HCT116 (cell line): Measurements from ENCODE around the gene CPA1. TPM values are rescaled to one million over a fixed set of nuclear protein-coding genes. Genes with fewer than 3 reads are reported as not detected.
A peak's percentile ranks its signal among the peaks of the same experiment; 100 is the strongest.

ENCODE experiments used
- ATAC-seq: fragments of 200-7000 bp; cut with Tn5 transposase; 2 replicates; pipeline ENCODE4 v1.9.1; 2020; ENCODE audit warnings: mild to moderate bottlenecking, moderate library complexity
- BruUV-seq: library from RNA; stranded (reverse); fragments of 400-500 nt; replicated peaks from 2 replicates; lab custom pipeline; 2021; lab: Mats Ljungman, UMichigan
- CTCF ChIA-PET: fragments of 300-600 bp; sonication (Branson Sonifier 250); formaldehyde crosslinking; loops from one replicate; lab custom pipeline; 2021; ENCODE audit warnings: antibody characterized with exemption; lab: Charles Lee
- POLR2A ChIA-PET: fragments of 300-600, 350-600 bp; sonication (Branson Sonifier 250); formaldehyde crosslinking; loops from one replicate; lab custom pipeline; 2021; ENCODE audit warnings: antibody characterized with exemption; lab: Charles Lee
- RAD21 ChIA-PET, 2 experiments: fragments of 300-600 bp; sonication (Branson Sonifier 250); formaldehyde crosslinking; loops; one replicate each; lab custom pipeline; 2023; ENCODE audit warnings: low total read pairs in 2 of 2; ENCODE audit not compliant: uncharacterized antibody in 2 of 2, unreplicated experiment in 2 of 2, low non-redundant PET in 1 of 2; lab: Charles Lee
- DNase-seq: peaks from one replicate; pipeline ENCODE4 v3.0.0-alpha.2; 2010; ENCODE audit warnings: low read depth, low spot score
- H2AFZ ChIP-seq: fragments of 200-600 bp; shearing (Covaris generic), sonication (generic); 2 replicates; pipeline ENCODE4 v1.6.1; 2017; ENCODE audit warnings: low read depth, mixed run types, mixed read lengths, antibody characterized with exemption, low read length; ENCODE audit not compliant: poor library complexity, severe bottlenecking
- H3K27ac ChIP-seq: 2 replicates; pipeline ENCODE4 v1.5.1; 2012; ENCODE audit warnings: low read depth, low read length
- H3K27me3 ChIP-seq: fragments of 200-600 bp; sonication (generic); 2 replicates; pipeline ENCODE4 v1.6.1; 2016; ENCODE audit warnings: mixed run types, low read length, mixed read lengths; ENCODE audit not compliant: insufficient read depth
- H3K36me3 ChIP-seq, 2 experiments: fragments of 200-500 bp in 1 of 2; fragments of 200-600 bp in 1 of 2; sonication (Bioruptor generic) in 1 of 2; sonication (generic) in 1 of 2; 2 replicates each; pipeline versions ENCODE4 v1.5.1 to v1.6.1; 2014 to 2016; ENCODE audit warnings: low read length in 2 of 2, inconsistent platforms in 1 of 2, mixed read lengths in 1 of 2, mixed run types in 1 of 2; ENCODE audit not compliant: insufficient read depth in 2 of 2, control insufficient read depth in 1 of 2
- H3K4me1 ChIP-seq, 2 experiments: fragments of 200-600 bp in 1 of 2; sonication (generic) in 1 of 2; 2 replicates each; pipeline versions ENCODE4 v1.5.1 to v1.6.1; 2012 to 2017; ENCODE audit warnings: low read length in 2 of 2, inconsistent platforms in 1 of 2, mild to moderate bottlenecking in 1 of 2, mixed read lengths in 1 of 2, mixed run types in 1 of 2, moderate library complexity in 1 of 2; ENCODE audit not compliant: insufficient read depth in 2 of 2, control insufficient read depth in 1 of 2
- H3K4me2 ChIP-seq: fragments of 200-600 bp; sonication (generic); 2 replicates; pipeline ENCODE4 v1.6.1; 2017; ENCODE audit warnings: mixed run types, low read length, mixed read lengths
- H3K4me3 ChIP-seq, 2 experiments: fragments of 200-600 bp in 1 of 2; sonication (generic) in 1 of 2; replicated peaks in 1 of 2; 2 replicates each; pipeline ENCODE4 v1.5.1; 2011 to 2016; ENCODE audit warnings: low read length in 2 of 2, control low read depth in 1 of 2, low read depth in 1 of 2, mild to moderate bottlenecking in 1 of 2, mixed read lengths in 1 of 2, mixed run types in 1 of 2
- H3K79me2 ChIP-seq: fragments of 200-600 bp; sonication (generic); 2 replicates; pipeline ENCODE4 v1.6.1; 2017; ENCODE audit warnings: mild to moderate bottlenecking, mixed run types, low read length, moderate library complexity, mixed read lengths; ENCODE audit not compliant: insufficient read depth
- H3K9ac ChIP-seq: fragments of 200-600 bp; sonication (generic); 2 replicates; pipeline ENCODE4 v1.6.1; 2016; ENCODE audit warnings: low read length, mixed read lengths
- H3K9me2 ChIP-seq: fragments of 200-600 bp; sonication (generic), shearing (Covaris generic); 2 replicates; pipeline ENCODE4 v1.6.1; 2017; ENCODE audit warnings: mixed run types, mild to moderate bottlenecking, moderate library complexity; ENCODE audit not compliant: insufficient read depth
- H3K9me3 ChIP-seq, 2 experiments: fragments of 200-500 bp in 1 of 2; fragments of 200-600 bp in 1 of 2; sonication (Bioruptor generic) in 1 of 2; sonication (generic) in 1 of 2; 2 replicates each; pipeline ENCODE4 v1.6.1; 2014 to 2017; ENCODE audit warnings: low read length in 2 of 2, mixed read lengths in 2 of 2, inconsistent platforms in 1 of 2, low read depth in 1 of 2, mild to moderate bottlenecking in 1 of 2, mixed run types in 1 of 2, moderate library complexity in 1 of 2; ENCODE audit not compliant: control insufficient read depth in 1 of 2, insufficient read depth in 1 of 2
- H4K20me1 ChIP-seq: fragments of 200-600 bp; sonication (generic), shearing (Covaris generic); 2 replicates; pipeline ENCODE4 v1.6.1; 2017; ENCODE audit warnings: mixed run types, mild to moderate bottlenecking, moderate library complexity; ENCODE audit not compliant: insufficient read depth
- CTCF ChIP-seq, 3 experiments: fragments of 200-600 bp in 1 of 3; sonication (generic) in 1 of 3; IDR thresholded peaks in 2 of 3; conservative IDR thresholded peaks in 1 of 3; 2 replicates each; pipeline ENCODE4 v1.5.1; 2012 to 2017; ENCODE audit warnings: low read depth in 2 of 3, low read length in 2 of 3, antibody characterized with exemption in 1 of 3, borderline replicate concordance in 1 of 3, control low read depth in 1 of 3, mild to moderate bottlenecking in 1 of 3, mixed read lengths in 1 of 3, mixed run types in 1 of 3, moderate library complexity in 1 of 3; ENCODE audit not compliant: insufficient read depth in 1 of 3
- EZH2 ChIP-seq: fragments of 200-600 bp; sonication (generic); IDR thresholded peaks from 2 replicates; pipeline ENCODE4 v1.6.1; 2017; ENCODE audit warnings: antibody characterized with exemption, mixed run types
- JUND ChIP-seq: IDR thresholded peaks from 2 replicates; pipeline ENCODE4 v1.6.1; 2012
- ZNF274 ChIP-seq: fragments of 200-500 bp; sonication (Bioruptor generic); IDR thresholded peaks from 2 replicates; pipeline ENCODE4 v1.6.1; 2014; ENCODE audit warnings: mild to moderate bottlenecking, low read depth, low read length, inconsistent platforms
- intact Hi-C: fragments of 100-400 bp; cut with micrococcal nuclease; formaldehyde crosslinking; loops from 2 replicates; pipeline ENCODE4 v1.10.0; 2022
- total RNA-seq: library from RNA; stranded (reverse); gene quantifications from one replicate; pipeline ENCODE4 v1.2.1, GENCODE V29; 2021; ENCODE audit not compliant: unreplicated experiment

CPA1 gene
- total RNA-seq, 1 experiment from 2014 or later = 11.9 TPM

- ChIA-PET CTCF (no interaction called here), RAD21 (no interaction called here), POLR2A (interaction anchor here (0.6 kb wide), 1 partner anchor 59 kb away, joined by 4 read pairs; the partner anchor contains the start of gene CEP41)
- no peaks in the 10 kb centered on the region for H3K9me2 ChIP-seq
- H3K4me2 ChIP-seq = no peak overlapping the region
- no peaks in the 10 kb centered on the region for H3K27me3 ChIP-seq
- intact Hi-C loops = no loop called here
- H3K9me3 ChIP-seq = no peaks in the 10 kb centered on the region
- ATAC-seq = peak; percentile 69; the same call in 1 of the 2 replicates
- TF ChIP-seq CTCF (IDR thresholded peaks at IDR 0.05 in 2 of 3, conservative IDR thresholded peaks at IDR 0.05 in 1 of 3; ENCODE audit: borderline replicate concordance in 1 of 3, insufficient read depth in 1 of 3, low read depth in 2 of 3, low read length in 2 of 3) = peak in 2 of 3 experiments; percentile 33 to 41; a peak in 3 of 6 replicates
- TF ChIP-seq ZNF274 = no peak
- no peak overlapping the region for H3K9ac ChIP-seq
- no TSS peak for BruUV-seq
- no peak overlapping the region for H2AFZ ChIP-seq
- no peaks in the 10 kb centered on the region for H4K20me1 ChIP-seq
- H3K4me3 ChIP-seq = no peak overlapping the region
- no peaks in the 10 kb centered on the region for H3K79me2 ChIP-seq
- no peak for DNase-seq
- H3K36me3 ChIP-seq = no peaks in the 10 kb centered on the region
- H3K4me1 ChIP-seq = no peaks in the 10 kb centered on the region
- H3K27ac ChIP-seq = no peak overlapping the region
Measured at GRCh38 chr7:130381468-130382312, 1.4 kb downstream of the CPA1 start.

GRCh38 chr7:130383187-130383980, 3.1 kb downstream of the CPA1 start:
- POLR2A ChIA-PET = no interaction called here
- RAD21 ChIA-PET = no interaction called here
- no peak for DNase-seq
- H3K36me3 ChIP-seq = no peaks in the 10 kb centered on the region
- no peaks in the 10 kb centered on the region for H3K79me2 ChIP-seq
- H3K27ac ChIP-seq = no peak overlapping the region
- no peaks in the 10 kb centered on the region for H3K9me3 ChIP-seq
- no peaks in the 10 kb centered on the region for H4K20me1 ChIP-seq
- H3K9ac ChIP-seq = no peak overlapping the region
- H2AFZ ChIP-seq = no peak overlapping the region
- H3K9me2 ChIP-seq = no peaks in the 10 kb centered on the region
- H3K4me3 ChIP-seq = no peak overlapping the region
- no peak overlapping the region for H3K4me2 ChIP-seq
- TF ChIP-seq EZH2 = no peak
- no peak for TF ChIP-seq JUND
- TF ChIP-seq ZNF274 = no peak
- TF ChIP-seq, all 23 proteins: peak for 0
- no peaks in the 10 kb centered on the region for H3K4me1 ChIP-seq
- ATAC-seq = no peak
- H3K27me3 ChIP-seq = no peaks in the 10 kb centered on the region
- BruUV-seq = no TSS peak
- intact Hi-C loops = no loop called here
- CTCF ChIA-PET = no interaction called here
